Esophagus muscularis mucosa (tissue), 4 donors: ENCODE results near the gene UCK1. TPM values are rescaled to one million over a fixed set of nuclear protein-coding genes. Genes with fewer than 3 reads are reported as not detected.
A peak's percentile ranks its signal among the peaks of the same experiment; 100 is the strongest.

Experiments
- DNase-seq: peaks from one replicate; pipeline ENCODE4 v3.0.0-alpha.2; 2017; ENCODE audit errors: extremely low spot score
- H3K27ac ChIP-seq, 4 donors: fragments of 200-600 bp; sonication (generic); replicated peaks in 1 of 4; 1 replicate in 3 of 4; 2 replicates in 1 of 4; pipeline ENCODE4 v1.5.1; 2016 to 2019; ENCODE audit warnings: mild to moderate bottlenecking in 1 of 4
- H3K27me3 ChIP-seq, 4 donors: fragments of 200-600 bp; sonication (generic); one replicate each; pipeline versions ENCODE4 v1.5.1 to v1.6.0; 2016 to 2019
- H3K36me3 ChIP-seq, 4 donors: fragments of 200-600 bp; sonication (generic); one replicate each; pipeline ENCODE4 v1.5.1; 2016 to 2019
- H3K4me1 ChIP-seq, 4 donors: fragments of 200-600 bp; sonication (generic); one replicate each; pipeline ENCODE4 v1.5.1; 2016 to 2019
- H3K4me3 ChIP-seq, 4 donors: fragments of 200-600 bp; sonication (generic); 1 replicate in 2 of 4; 2 replicates in 2 of 4; pipeline ENCODE4 v1.5.1; 2016 to 2019; ENCODE audit warnings: mild to moderate bottlenecking in 4 of 4, moderate library complexity in 1 of 4
- H3K9me3 ChIP-seq, 4 donors: fragments of 200-600 bp; sonication (generic); 1 replicate in 3 of 4; 2 replicates in 1 of 4; pipeline ENCODE4 v1.5.1; 2016 to 2019
- EP300 ChIP-seq: sonication (generic); formaldehyde crosslinking; IDR thresholded peaks from one replicate; pipeline ENCODE4 v1.6.1; 2017; ENCODE audit warnings: antibody characterized with exemption
- POLR2A ChIP-seq: fragments of 450-650 bp; IDR thresholded peaks from one replicate; pipeline ENCODE4 v1.6.1; 2017; ENCODE audit warnings: antibody characterized with exemption, moderate library complexity, mild to moderate bottlenecking, low read depth
- POLR2AphosphoS5 ChIP-seq, 2 donors: sonication (generic); formaldehyde crosslinking; IDR thresholded peaks; one replicate each; pipeline ENCODE4 v1.6.1; 2017; ENCODE audit warnings: antibody characterized with exemption in 2 of 2
- WGBS: methylation state at CpG from one replicate; pipeline ENCODE4 v1.1.5; 2018; 5-methylcytosine and 5-hydroxymethylcytosine counted together
- intact Hi-C: fragments of 100-400 bp; cut with DNase I; formaldehyde crosslinking; loops from one replicate; pipeline ENCODE4 v1.15.1; 2023
- total RNA-seq, 4 donors: library from RNA; depleted of rRNA; stranded (reverse); fragments of >200 nt; gene quantifications; one replicate each; pipeline versions ENCODE4 v1.1.0 to v1.2.1, GENCODE V29; 2016
- TF ChIP-seq, protein P1 (sequence below), 3 experiments: fragments of 200-600 bp in 2 of 3; fragments of 450-650 bp in 1 of 3; sonication (generic) in 2 of 3; IDR thresholded peaks; one replicate each; pipeline ENCODE4 v1.5.1; 2017 to 2019; ENCODE audit warnings: antibody characterized with exemption in 3 of 3, mild to moderate bottlenecking in 2 of 3, moderate library complexity in 1 of 3

Gene UCK1
- total RNA-seq, 4 donors from 2014 or later, result 47.3 to 63.9 (median 54.0) TPM

DNA sequence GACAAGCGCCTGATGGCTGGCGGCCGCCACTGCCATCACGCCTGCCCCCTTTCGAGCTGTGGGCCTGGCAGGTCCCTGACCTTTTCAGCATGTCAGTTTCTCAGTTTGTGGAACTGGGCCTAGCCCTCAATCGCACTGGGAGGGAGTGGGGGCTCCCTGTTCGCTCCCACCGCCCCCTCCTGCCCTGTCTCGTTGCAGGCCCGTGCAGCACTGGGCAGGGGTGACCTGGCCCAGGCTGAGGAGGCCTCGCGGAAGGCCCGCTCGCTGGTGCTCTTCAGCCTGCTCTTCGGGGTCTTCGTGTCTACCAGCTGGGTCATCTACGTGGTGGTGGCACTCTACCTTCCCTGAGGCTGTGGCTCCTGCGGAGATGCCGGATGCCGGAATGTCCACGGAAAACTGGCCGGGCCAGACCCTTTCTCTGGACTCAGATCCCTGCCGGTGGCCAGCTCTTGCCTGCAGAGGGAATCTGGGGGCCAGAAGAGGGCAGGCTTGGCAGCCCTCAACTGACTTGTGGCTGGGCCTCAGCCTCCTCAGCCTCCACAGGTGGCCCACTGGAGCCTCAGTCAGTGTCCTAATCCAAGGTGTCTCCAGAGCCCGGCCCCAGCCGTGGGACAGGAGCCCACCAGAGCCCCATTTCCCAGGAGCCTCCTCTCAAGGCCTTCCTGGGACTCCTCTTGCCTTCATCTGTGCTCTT is 26.9 kb upstream of the UCK1 start:
- DNase-seq, result no peak
- peaks cover 0 to 7% (median 0%) of the 10 kb centered on the region in 4 donors for H3K4me1 ChIP-seq
- intact Hi-C loops, result no loop called here
- H3K9me3 ChIP-seq, result peaks cover 0 to 9% (median 4%) of the 10 kb centered on the region in 4 donors
- no peak overlapping the region for H3K4me3 ChIP-seq
- no peak overlapping the region for H3K27ac ChIP-seq
- WGBS, result 91% methylated on average over 25 of the region's 25 CpGs
- peaks cover 0 to 53% (median 24%) of the 10 kb centered on the region in 4 donors for H3K27me3 ChIP-seq
- no peaks in the 10 kb centered on the region for H3K36me3 ChIP-seq
- TF ChIP-seq EP300 (no peak), POLR2AphosphoS5 (IDR thresholded peaks at IDR 0.05) (no peak), POLR2A (no peak)
- TF ChIP-seq, protein P1, sequence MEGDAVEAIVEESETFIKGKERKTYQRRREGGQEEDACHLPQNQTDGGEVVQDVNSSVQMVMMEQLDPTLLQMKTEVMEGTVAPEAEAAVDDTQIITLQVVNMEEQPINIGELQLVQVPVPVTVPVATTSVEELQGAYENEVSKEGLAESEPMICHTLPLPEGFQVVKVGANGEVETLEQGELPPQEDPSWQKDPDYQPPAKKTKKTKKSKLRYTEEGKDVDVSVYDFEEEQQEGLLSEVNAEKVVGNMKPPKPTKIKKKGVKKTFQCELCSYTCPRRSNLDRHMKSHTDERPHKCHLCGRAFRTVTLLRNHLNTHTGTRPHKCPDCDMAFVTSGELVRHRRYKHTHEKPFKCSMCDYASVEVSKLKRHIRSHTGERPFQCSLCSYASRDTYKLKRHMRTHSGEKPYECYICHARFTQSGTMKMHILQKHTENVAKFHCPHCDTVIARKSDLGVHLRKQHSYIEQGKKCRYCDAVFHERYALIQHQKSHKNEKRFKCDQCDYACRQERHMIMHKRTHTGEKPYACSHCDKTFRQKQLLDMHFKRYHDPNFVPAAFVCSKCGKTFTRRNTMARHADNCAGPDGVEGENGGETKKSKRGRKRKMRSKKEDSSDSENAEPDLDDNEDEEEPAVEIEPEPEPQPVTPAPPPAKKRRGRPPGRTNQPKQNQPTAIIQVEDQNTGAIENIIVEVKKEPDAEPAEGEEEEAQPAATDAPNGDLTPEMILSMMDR (IDR thresholded peaks at IDR 0.05), result no peak

DNA sequence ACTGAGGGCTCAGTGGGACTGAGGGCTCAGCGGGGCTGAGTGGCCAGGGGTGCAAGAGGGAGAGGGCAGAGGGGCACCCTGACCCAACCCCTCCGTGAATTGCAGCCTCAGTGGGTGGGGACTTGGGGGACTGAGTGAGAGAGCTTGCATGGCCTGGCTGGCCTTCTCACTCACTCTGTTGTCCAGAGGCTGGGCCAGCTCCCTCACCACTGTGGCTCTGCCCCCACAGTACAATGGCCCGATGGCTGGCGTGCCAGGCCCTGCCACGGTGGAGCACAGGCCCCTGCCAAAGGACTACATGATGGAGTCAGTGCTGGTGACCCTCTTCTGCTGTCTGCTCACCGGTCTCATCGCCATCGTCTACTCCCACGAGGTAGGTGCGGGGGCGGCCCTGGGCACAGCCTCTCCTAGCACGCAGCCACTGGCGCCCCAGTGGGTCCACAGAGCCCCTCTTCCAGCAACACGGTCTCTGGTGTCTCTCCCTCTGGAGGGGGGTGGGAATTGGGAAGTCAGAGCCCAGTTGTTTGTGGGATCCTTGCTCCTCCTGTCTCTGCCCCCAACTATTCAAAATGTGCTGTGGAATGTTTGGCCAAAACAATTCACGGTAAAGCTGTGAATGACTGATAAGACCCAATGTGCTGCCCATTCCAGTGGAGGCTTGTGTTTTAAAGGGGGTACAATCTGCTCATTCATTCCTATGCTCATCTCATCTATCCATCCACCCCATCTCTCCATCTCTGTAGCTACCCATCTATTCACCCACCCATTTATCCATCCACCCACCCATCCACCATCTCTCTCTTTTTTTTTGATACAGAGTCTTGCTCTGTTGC is 25.0 kb upstream of the UCK1 start:
- DNase-seq, result no peak
- Histone ChIP-seq H3K4me3 (no peak overlapping the region), H3K27ac (no peak overlapping the region), H3K4me1 (peaks cover 0 to 7% (median 0%) of the 10 kb centered on the region in 4 donors), H3K36me3 (no peaks in the 10 kb centered on the region), H3K27me3 (peaks cover 0 to 67% (median 24%) of the 10 kb centered on the region in 4 donors), H3K9me3 (no peaks in the 10 kb centered on the region)
- WGBS, result 70% methylated on average over 3 of the region's 15 CpGs
- TF ChIP-seq, protein P1 (IDR thresholded peaks at IDR 0.05), result no peak
- TF ChIP-seq POLR2AphosphoS5 (IDR thresholded peaks at IDR 0.05), result no peak
- TF ChIP-seq POLR2A, result no peak
- TF ChIP-seq EP300, result no peak
- intact Hi-C loops, result no loop called here

DNA sequence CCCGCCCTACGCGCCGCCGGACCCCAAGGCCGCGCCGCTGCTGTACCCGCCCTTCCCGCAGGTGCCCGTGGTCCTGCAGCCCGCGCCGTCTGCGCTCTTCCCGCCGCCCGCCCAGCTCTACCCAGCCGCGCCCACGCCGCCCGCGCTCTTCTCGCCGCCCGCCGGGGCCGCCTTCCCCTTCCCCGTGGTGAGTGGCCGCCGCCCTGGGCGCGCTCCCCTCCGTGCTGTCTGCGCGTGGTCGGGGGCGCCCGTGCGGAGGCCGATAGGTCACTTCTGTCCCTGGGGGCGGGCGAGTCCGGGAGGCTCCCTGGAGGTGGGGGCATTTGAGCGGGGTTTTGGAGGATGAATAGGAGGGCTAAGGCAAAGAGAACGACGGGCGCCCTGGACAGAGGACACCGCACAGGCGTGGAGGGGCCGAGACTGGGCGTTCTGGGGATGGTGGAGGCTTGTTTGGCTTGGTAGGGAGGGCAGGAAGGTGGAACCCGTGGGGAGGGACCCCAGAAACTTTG is 23.8 kb upstream of the UCK1 start:
- DNase-seq, result no peak
- peaks cover 0 to 73% (median 24%) of the 10 kb centered on the region in 4 donors for H3K27me3 ChIP-seq
- H3K4me1 ChIP-seq, result peaks cover 0 to 7% (median 0%) of the 10 kb centered on the region in 4 donors
- WGBS, result 40% methylated on average over 20 of the region's 54 CpGs
- H3K36me3 ChIP-seq, result no peaks in the 10 kb centered on the region
- H3K27ac ChIP-seq, result no peak overlapping the region
- TF ChIP-seq POLR2A (no peak), POLR2AphosphoS5 (IDR thresholded peaks at IDR 0.05) (no peak), EP300 (no peak)
- TF ChIP-seq, protein P1 (IDR thresholded peaks at IDR 0.05), result no peak
- intact Hi-C loops, result no loop called here
- no peaks in the 10 kb centered on the region for H3K9me3 ChIP-seq
- H3K4me3 ChIP-seq, result peak overlapping the region in 1 of 4 donors; percentile 12

DNA sequence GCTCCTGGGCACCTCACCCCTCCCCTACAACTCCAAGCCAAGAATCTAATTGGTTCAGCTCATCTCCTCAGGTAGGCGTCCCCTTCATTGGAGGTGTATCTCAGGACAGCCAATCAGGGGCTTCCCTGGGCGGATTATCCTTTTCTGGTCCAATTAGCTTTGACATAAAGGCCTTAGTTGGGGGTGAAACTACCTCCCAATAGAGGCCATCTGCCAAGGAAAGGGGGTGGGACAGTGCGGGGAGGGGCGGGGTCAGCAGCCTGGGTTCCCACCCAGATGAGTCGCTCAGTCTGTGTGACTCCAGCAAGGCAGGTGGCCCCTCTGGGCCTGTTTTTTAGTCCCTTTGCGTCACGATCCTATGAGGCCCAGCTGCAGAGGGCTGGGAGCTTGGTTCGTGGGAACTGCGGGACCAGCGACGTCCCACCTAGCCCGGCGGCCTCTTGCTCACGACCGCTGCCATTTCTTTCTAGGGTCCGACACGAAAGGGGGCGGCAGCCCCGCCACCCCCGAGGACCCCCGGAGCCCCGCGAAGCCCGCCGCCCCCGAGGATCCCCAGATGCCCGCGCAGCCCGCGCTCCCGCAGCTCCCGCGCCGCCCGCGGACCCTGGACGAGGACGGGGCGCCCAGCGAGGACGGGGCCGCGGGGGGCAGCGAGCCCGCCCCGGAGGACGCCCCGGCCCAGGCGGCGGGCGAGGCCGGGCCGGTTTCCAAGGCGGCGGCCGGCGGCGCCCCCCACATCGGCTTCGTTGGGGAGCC is 23.2 kb upstream of the UCK1 start:
- TF ChIP-seq POLR2AphosphoS5 (IDR thresholded peaks at IDR 0.05), result no peak
- no peak for TF ChIP-seq POLR2A
- TF ChIP-seq EP300, result no peak
- TF ChIP-seq, protein P1 (IDR thresholded peaks at IDR 0.05), result no peak
- H3K4me1 ChIP-seq, result peaks cover 0 to 7% (median 0%) of the 10 kb centered on the region in 4 donors
- intact Hi-C loops, result no loop called here
- peaks cover 0 to 79% (median 24%) of the 10 kb centered on the region in 4 donors for H3K27me3 ChIP-seq
- 11% methylated on average over 15 of the region's 60 CpGs for WGBS
- DNase-seq, result no peak
- H3K27ac ChIP-seq, result no peak overlapping the region
- H3K4me3 ChIP-seq, result no peak overlapping the region
- H3K36me3 ChIP-seq, result no peaks in the 10 kb centered on the region
- H3K9me3 ChIP-seq, result no peaks in the 10 kb centered on the region
